Measurements from ENCODE around the gene WDR86.

WDR86 gene

DNA sequence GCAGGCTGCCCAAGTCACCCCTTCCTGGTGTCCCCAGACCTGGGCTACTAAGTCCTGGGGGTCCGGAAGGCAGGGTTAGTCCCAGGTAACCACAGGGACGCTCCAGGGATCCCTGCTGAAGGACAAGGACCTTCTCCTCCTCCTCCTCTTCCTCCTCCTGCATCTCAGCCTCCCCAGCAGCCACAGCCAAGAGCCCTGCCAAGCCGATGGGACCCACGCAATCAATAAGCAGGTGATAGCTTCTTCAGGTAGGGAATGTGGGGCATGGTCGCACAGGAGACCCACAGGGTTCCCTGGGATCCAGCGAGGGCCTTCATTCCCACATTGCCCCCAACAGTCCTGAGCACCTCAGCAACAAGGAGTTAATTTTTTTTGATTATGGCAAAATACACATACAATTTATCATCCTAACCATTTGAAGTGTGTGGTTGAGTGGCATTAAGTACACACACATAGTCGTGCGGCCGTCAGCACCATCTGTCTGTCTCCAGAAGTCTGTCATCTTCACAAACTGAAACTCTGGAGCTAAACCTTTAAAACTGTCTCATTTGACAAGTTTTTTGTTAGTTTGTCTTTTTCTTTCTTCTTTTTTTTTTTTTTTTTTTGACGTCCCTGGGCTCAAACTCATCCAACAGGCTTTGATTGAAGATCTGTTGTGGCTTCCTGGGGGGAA, 18.0 kb upstream of the WDR86 start:
- no peak for DNase-seq (ENCODE audit: low spot score)

GRCh38 chr7:151426904-151427704, 17.3 kb upstream of the WDR86 start:
- no peak for DNase-seq (ENCODE audit: low spot score)

- DNase-seq (ENCODE audit: low spot score): no peak
Observed at GRCh38 chr7:151426441-151426903, 16.6 kb upstream of the WDR86 start.

- no peak for DNase-seq (ENCODE audit: low spot score)
Observed at GRCh38 chr7:151425670-151426440, 16.0 kb upstream of the WDR86 start.

DNA sequence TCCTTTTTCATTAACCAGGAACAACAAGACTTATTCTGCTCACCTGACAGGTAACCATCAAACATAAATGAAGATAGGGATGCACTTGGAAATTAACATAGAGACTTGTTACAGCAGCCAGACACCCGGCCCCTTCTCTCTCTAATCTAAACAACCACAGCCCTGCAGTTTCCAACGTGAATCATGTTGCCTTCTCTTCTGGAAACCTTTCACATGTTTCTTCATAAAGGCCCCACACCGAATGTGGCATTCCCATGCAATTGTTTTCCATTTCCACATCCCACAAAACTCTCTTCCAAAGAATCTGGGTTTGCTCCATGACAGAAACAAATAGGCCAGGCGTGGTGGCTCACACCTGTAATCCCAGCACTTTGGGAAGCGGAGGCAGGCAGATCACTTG, 15.0 kb upstream of the WDR86 start:
- DNase-seq (ENCODE audit: low spot score): no peak

- no peak for DNase-seq (ENCODE audit: low spot score)
Observed at GRCh38 chr7:151423936-151424335, 14.1 kb upstream of the WDR86 start.

GRCh38 chr7:151423226-151423625, 13.4 kb upstream of the WDR86 start:
- no peak for DNase-seq (ENCODE audit: low spot score)

GRCh38 chr7:151422212-151422611, 12.4 kb upstream of the WDR86 start:
- DNase-seq (ENCODE audit: low spot score): no peak

GRCh38 chr7:151420144-151420543, 10.3 kb upstream of the WDR86 start:
- DNase-seq (ENCODE audit: low spot score): no peak

- DNase-seq (ENCODE audit: low spot score): no peak
Observed at GRCh38 chr7:151416941-151417315, 7.1 kb upstream of the WDR86 start.

DNA sequence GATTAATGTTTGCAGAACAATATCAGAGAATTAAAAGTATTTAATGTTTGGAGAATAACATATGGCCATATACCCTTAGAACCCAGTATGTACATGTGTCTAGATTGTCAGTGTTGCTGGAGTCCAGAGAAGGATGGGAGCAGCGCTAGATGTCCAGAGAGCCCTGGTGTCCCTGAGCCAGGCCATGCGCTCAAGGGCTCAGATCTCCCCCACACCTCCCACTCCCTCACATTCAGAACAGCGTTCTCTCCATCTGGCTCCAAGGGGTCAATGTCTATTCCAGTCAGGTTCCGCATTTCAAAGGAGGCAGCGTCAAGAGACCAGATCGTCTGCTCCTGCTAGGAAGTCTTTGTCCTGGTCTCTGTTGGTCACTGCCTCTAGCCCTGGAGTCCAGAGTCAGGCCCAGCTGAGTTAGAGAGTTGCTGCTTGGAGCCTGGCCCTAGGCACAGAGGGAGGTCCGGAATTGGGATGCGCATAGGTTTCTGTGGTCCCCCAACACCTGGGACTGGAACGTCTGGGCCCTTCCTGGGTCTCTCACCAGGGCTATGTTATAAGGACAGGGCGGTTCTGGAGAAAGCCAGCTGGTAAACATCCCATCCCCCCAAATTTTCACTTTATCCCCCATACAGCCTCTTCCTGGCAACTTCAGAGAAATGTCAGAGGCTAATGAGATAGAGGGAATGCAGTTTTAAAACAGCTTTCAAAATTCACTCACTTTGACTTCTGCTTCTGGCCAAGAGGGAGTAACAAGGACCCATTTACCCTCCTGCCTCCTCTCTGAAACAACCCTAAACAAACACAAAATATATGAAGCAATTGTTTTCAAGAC, 6.5 kb upstream of the WDR86 start:
- no peak for DNase-seq (ENCODE audit: low spot score)

DNA sequence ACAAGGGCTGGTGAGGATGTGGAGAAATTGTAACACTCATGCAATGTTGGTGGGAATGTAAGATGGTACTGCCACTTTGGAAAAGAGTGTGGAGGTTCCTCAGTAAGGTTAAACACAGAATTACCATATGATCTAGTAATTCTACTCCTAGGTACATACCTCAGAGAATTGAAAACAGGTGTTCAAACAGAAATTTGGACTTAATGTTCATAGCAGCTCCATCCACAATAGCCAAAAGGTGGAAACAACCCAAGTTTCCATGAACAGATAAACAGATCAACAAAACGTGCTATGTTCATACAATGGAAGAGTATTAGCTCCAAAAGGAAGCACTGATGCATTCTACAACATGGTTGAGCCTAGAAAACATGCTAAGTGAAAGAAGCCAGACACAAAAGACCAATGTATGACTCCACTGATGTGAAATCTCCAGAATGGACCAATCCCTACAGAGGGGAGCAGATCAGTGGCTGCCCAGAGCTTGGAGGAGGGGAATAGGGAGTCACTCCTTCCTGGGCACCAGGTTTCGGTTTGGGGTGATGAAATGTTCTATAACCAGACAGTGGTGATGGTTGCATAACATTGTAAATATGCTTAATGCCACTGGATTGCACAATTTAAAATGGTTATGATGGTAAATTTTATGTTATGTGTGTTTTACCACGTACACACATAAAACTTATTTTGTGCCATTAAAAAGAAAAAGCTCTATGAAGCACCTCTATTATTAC, 5.7 kb upstream of the WDR86 start:
- DNase-seq (ENCODE audit: low spot score): no peak

DNA sequence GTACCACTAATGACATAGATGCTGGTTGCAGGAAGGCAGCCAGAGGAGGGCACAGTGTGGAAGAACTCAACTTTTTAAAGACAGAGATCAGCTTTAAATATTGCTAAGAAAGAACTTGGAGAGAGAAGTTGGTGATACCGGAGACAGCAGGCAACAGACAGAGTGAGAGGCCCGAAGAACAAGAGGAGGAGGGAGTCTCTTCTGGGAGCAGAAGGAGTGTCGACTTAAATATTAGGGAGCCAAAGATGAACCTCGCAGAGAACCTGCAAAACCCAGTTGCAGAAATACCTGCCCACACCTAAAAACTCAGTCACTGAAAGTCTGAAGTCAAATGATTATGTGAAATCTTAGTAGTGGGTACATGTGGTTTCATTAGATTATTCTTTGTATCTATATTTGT, 3.4 kb upstream of the WDR86 start:
- DNase-seq (ENCODE audit: low spot score): no peak

GRCh38 chr7:151412318-151412717, 2.5 kb upstream of the WDR86 start:
- no peak for DNase-seq (ENCODE audit: low spot score)

DNA sequence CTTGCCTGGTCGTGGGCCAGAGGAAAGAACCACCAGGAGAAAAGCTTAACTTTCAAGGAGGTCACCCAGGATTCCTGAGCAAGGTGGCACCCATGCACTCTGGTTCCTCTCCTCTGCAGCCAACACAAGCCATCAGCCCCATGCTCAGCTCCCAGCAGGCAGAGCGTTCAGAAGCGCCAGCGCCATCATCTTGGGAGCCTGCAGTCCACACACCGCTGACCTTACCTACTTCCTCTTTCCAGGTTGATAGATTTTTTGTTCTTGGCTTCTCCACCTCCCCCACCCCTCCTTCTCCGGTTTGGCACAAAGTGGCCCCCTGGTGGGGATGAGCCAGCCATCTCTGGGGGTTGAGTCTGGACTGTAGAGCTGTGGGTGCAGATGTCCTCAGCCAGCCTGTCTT, 1.7 kb upstream of the WDR86 start:
- DNase-seq (ENCODE audit: low spot score): no peak

DNA sequence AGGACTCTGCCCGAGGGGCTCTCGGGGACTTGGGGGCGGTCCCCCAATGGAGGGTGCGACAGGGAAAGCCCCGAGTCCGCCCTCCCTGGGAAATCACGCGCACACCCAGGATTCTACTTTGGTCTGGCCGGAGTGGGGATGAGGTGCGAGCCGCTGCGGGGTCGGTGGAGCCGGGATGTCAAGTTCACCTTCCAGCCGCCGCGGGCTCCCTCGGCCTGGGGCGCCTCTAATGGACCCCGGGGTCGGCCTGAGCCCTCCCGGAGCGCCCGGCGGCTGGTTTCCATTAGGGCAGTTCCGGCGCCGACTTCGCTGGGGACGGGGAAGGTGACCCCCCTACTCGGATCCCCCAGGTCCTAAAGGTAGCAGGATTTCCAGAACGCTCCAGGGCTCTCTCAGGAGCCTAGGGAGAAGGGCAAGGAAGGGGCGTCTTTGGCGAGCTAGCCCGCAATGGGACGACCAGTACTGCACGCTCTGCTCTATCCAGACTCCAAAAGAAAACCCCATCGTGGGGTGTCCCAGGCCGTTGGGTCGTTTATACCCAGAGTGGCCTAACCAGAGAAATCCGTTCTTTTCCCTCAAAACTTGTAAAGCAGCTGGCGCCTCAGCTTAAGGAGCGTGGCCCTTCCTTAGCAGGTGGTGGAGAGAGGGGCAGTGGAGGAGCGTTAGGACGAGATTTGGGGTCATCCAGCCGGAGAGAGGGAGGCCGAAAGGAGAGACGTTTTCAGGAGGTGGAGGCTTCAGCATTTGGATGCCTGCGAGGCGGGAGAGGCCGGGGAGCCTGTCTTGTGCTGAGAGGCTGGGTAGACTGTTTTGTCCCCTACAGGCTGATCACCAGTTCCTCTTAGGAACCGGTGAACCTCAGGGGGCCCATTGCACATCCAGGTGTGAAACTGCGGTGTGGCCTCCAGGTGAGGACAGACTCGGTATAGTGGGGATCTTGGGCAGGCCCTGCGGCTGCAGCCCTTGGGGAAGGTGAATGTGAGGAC, 860 bp upstream of the WDR86 start:
- peak; percentile 26 for DNase-seq (ENCODE audit: low spot score)

- DNase-seq (ENCODE audit: low spot score): peak; percentile 89
Observed at GRCh38 chr7:151408839-151409666, 785 bp downstream of the WDR86 start.

DNA sequence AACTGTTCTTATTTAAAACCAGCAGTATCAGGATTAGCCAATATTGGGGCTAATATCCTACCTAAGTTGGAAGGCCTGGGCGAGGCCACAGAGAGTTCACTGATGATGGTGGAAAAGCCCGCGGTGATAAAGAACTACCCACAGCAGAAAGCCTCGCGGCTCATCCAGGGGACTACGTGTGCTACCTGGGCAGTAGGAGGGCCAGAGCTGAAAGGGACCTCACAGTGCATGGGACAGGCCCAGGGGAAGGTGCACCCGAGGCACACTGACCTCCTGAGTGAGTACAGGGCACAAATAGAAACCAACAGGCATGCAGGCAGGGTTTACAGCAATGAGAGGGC, 1.4 kb downstream of the WDR86 start:
- no peak for DNase-seq (ENCODE audit: low spot score)

GRCh38 chr7:151406886-151407583, 2.8 kb downstream of the WDR86 start:
- no peak for DNase-seq (ENCODE audit: low spot score)
